GM18909 (cell line): ENCODE measurements around the gene RMC1.
A peak's percentile ranks its signal among the peaks of the same experiment; 100 is the strongest.
"Not testable (repeated sequence)": the region's sequence is repeated elsewhere in the genome, so short reads cannot be mapped to it uniquely, and the experiment has no call there.

Experiments
- ATAC-seq: cut with Tn5 transposase; IDR thresholded peaks from one replicate; pipeline ENCODE4 v1.9.1; 2021; ENCODE audit warnings: mild to moderate bottlenecking; ENCODE audit not compliant: unreplicated experiment, poor library complexity

RMC1 gene

GRCh38 chr18:23503038-23503962, at the start of gene RMC1:
TSS of gene RMC1 (plus strand) at chr18:23503511. CDS start at chr18:23503619, 108 bp downstream.
- peak; percentile 81 for ATAC-seq

GRCh38 chr18:23453680-23454058, 49.6 kb upstream of the RMC1 start:
- peak; percentile 4 for ATAC-seq

GRCh38 chr18:23456835-23457234, 46.5 kb upstream of the RMC1 start:
- ATAC-seq: no peak

GRCh38 chr18:23458830-23459529, 44.3 kb upstream of the RMC1 start:
- no peak for ATAC-seq

GRCh38 chr18:23459530-23459921, 43.8 kb upstream of the RMC1 start:
- ATAC-seq: no peak

- no peak for ATAC-seq
Measured at GRCh38 chr18:23460285-23461273, 42.7 kb upstream of the RMC1 start.

GRCh38 chr18:23462876-23463275, 40.4 kb upstream of the RMC1 start:
- no peak for ATAC-seq

- no peak for ATAC-seq
Measured at GRCh38 chr18:23468753-23469459, 34.4 kb upstream of the RMC1 start.

- no peak for ATAC-seq
Measured at GRCh38 chr18:23470620-23471387, 32.5 kb upstream of the RMC1 start.

- ATAC-seq: no peak
Measured at GRCh38 chr18:23471486-23471885, 31.8 kb upstream of the RMC1 start.

- ATAC-seq: peak; percentile 46
Measured at GRCh38 chr18:23479829-23480505, 23.3 kb upstream of the RMC1 start.

- no peak for ATAC-seq
Measured at GRCh38 chr18:23484561-23485182, 18.6 kb upstream of the RMC1 start.

GRCh38 chr18:23485386-23485785, 17.9 kb upstream of the RMC1 start:
- ATAC-seq: no peak

GRCh38 chr18:23487738-23488570, 15.4 kb upstream of the RMC1 start:
- peak; percentile 87 for ATAC-seq

GRCh38 chr18:23489586-23489985, 13.7 kb upstream of the RMC1 start:
- not testable (repeated sequence) for ATAC-seq

- ATAC-seq: no peak
Measured at GRCh38 chr18:23493654-23494053, 9.7 kb upstream of the RMC1 start.

GRCh38 chr18:23494992-23495391, 8.3 kb upstream of the RMC1 start:
- no peak for ATAC-seq
